ENCODE results near the gene NEDD8.

DNA sequence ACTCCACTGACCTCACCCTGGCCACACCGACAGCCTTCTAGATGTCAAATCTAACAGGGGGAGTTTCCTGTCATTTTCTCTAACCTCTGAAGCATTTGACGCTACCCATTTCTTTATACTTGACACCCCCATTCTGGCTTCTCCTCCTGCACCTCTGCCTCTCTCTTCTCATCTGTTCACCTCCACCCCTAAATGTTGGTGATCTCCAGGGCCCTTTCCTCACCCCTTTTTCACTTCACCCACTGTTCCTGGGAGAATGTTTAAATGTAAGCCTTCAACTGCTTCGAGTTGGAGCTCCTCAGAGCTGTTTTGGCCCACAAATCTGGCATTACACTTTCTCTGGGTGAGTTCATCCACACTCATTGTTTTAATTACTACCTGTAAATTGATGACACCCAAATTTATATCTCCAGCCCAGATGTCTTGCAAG lies 39.7 kb upstream of the NEDD8 start:
- TF ChIP-seq, protein P1, sequence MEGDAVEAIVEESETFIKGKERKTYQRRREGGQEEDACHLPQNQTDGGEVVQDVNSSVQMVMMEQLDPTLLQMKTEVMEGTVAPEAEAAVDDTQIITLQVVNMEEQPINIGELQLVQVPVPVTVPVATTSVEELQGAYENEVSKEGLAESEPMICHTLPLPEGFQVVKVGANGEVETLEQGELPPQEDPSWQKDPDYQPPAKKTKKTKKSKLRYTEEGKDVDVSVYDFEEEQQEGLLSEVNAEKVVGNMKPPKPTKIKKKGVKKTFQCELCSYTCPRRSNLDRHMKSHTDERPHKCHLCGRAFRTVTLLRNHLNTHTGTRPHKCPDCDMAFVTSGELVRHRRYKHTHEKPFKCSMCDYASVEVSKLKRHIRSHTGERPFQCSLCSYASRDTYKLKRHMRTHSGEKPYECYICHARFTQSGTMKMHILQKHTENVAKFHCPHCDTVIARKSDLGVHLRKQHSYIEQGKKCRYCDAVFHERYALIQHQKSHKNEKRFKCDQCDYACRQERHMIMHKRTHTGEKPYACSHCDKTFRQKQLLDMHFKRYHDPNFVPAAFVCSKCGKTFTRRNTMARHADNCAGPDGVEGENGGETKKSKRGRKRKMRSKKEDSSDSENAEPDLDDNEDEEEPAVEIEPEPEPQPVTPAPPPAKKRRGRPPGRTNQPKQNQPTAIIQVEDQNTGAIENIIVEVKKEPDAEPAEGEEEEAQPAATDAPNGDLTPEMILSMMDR (IDR thresholded peaks at IDR 0.05; ENCODE audit: insufficient read depth, low read depth, low read length) = no peak
- TF ChIP-seq EZH2 (IDR thresholded peaks at IDR 0.05; ENCODE audit: insufficient read depth, low read length) = no peak

Data from astrocyte (in vitro differentiated cells and primary cell).